HG03066 (cell line): ENCODE results near the gene PPM1H.

Source experiments
- ATAC-seq: cut with Tn5 transposase; IDR thresholded peaks from one replicate; pipeline ENCODE4 v1.9.1; 2021; ENCODE audit warnings: low read depth; ENCODE audit not compliant: unreplicated experiment

PPM1H gene

DNA sequence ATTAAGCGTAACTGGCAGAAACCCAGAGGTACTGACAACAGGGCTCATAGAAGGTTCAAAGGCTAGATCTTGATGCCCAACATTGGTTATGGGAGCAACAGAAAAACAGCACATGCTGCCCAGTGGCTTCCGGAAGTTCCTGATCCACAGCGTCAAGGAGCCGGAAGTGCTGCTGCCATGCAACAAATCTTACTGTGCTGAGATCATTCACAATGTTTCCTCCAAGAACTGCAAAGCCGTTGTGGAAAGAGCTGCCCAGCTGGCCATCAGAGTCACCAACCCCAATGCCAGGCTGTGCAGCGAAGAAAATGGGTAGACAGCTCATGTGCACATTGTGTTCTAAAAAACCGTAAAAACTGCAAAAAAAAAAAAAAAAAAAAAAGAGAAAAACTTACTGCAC, 276.0 kb downstream of the PPM1H start:
- ATAC-seq = no peak

DNA sequence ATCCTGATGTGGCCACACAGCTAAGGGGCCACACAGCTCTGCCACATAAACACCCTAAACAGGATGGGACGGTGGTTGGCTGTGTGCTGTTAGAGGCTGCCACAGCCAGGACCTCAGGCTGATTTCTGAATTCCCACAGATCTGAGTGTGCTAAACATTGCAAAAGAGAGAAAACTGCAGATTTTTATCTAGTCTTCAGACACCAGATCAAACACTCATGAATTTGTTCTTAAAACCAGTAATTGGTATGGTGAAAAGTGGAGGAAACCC, 277.7 kb downstream of the PPM1H start:
- no peak for ATAC-seq

DNA sequence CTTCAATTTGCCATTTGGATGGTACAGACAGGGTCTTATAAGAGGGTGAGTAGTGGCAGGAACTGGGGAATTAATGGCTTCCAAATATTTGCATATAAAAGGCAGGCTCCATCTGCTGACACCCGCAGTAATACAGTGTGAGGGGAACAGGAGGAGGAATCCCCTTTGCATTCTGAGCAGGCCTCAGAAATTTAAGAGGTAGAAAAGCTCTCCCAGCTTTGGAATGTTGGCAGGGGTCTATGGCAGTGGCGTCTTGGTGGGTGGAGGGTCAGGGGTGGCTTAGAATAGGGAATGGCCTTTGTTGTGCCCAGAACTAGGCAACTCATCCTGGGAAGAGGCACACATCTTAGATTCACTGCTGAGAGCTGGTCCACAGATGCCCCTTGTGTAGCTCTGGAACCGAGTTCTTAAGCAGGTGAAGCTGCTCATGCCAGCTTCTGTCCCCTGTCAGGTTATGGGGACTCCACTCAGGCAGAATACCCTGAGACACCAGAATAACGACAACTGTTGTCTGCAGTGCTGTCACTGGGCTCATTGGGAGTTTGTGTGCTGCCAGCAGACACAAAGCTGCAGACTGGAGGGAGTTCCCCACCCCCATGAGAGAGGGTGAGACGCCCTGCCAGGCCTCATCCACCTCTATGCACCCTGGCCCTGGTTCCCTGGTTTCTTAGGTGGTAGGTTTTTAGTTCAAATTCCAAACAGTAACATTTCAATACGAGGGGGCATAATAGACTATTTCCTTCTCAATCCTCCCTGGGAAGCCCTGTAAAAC, 278.2 kb downstream of the PPM1H start:
- no peak for ATAC-seq

GRCh38 chr12:62655666-62656151, 279.2 kb downstream of the PPM1H start:
- ATAC-seq = no peak

DNA sequence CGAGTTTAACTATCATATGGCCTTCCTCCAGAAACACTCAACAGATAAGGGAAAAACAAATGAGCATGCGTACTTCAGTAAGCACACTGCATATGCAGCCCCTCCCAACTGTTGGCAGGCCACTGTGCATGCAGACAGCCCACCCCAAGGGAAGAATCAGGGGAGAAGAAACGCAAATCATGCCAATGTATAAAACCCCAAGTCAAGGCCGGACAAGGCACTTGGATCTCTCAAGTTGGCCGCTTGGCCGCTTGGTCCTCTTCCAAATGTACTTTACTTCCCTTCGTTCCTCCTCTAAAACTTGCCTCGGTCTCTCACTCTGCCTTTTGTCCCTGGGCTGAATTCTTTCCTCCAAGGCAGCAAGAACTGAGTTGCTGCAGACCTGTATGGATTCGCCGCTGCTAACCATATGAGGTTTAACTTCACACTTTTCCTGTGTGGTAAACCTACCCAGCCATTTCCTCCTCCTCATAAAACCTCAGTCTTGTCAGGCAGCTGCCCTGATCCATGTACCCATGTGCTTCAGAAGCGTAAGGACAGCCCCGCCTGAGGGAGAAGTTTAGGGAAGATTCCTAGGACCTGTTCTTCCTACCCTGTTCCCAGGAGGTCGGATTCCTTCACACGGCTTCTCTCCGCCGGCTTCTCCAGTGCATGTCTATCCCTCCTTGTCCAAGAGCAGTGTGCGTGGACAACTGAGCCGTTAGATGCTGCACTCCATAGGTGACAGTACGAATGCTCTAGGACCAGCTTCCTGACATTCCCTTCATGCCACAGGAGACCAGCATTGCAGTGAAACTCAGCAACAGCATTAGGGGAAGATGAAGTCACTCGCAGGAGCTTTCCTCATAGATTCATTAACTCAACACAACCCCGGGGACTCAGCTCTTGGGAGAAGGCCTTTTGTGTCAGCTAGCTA, 280.4 kb downstream of the PPM1H start:
- no peak for ATAC-seq

DNA sequence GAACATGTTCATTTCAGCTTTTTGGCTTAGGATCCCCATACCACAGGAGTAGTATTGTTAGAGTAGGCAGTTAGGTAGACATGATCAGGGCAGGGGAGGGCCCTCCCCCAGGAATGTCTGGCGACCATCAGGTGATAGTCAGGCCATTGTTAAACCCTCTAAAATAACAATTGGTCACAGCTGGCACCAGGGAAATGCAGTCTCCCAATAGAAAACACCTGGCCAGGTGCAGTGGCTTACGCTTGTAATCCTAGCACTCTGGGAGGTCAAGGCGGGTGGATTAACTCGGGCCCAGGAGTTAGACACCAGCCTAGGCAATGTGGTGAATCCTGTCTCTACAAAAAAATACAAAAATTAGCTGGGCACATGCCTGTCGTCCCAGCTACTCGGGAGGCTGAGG, 281.2 kb downstream of the PPM1H start:
- ATAC-seq = no peak

DNA sequence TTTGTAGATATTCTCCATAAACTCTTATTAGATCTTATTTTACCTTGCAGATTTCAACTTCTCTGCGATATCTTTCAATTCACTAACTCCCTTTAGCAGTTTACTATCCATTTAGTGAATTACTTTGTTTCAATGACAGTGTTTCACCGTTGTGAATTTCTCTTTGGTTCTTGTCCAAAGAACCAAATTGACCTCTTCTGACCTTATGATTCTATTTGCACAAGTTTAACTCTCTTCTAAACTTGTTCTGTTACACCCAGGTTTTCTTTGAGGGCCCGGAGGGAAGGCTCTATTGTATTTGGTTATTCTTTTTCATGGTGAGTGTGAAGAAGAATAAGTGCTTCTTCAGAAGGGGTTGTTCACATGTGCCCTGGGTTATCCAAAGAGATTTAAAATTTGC, 281.6 kb downstream of the PPM1H start:
- no peak for ATAC-seq

DNA sequence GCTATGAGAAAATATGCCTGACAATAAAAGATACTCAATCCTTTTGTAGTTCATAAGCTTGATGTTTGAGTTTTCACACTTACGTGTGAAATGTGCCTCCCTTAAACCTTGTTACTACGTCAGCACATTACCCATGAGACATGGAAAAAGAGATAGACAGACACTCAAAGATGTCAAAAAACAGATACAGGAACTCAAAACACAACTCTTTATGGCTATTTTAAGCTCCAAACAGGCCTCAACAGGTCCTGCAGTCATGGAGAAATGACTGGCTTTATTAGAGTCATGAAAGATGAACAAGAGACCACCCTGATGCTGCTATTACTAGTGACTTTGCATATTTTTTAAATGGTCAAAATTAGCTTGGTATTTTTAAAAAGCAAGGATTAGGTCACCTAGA, 283.8 kb downstream of the PPM1H start:
- no peak for ATAC-seq

DNA sequence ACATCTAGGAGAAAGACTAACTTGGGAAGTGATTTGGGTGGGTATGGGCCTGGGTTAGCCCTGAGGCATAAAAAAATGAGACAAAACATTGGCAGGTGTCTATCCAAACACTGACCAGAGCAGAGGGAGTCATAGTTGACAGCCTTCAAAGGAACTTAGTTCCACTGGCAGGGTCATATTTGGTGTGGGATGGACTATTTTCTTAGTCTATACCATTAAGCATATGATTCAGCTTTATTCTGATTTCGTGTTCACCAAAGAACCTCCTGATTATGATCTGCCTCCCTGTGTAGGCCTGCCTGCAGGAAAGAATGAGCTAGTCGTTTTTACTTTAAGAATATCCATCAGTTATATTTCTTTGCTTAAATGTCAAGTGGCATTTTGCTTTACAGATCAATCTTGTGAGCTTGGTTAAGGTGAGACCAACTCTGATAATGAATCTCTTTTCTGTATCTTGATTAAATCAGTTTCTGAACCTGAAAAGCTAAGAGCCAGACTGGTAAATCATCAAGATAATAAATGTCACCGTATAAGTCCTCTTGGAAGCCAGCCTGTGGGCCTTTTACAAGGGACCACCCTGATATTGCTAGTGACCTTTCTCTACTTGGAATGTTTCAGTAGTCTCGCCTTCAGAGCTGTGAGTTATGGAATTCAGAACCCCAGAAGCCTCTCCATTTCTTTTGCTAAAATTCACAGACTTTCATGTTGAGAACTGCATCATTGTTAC, 285.4 kb downstream of the PPM1H start:
- no peak for ATAC-seq

DNA sequence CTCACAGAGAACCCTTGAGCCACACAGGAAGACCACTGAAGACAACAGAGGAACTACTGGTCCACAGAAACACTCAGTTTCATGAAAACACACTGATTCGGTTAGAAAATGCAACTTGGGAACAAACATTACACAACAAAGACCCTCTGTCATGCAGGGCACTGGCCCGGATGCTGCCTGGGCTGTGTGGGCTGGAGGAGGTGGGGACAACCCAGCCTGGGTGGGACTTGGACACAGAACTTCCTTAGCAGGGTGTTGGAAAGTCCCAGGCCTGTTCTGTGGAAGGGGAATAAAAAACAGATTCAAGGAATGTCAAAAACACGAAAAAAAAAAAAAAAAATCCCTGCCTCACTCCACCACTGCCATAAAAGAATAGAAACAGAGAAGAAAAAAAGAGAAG, 287.4 kb downstream of the PPM1H start:
- no peak for ATAC-seq

DNA sequence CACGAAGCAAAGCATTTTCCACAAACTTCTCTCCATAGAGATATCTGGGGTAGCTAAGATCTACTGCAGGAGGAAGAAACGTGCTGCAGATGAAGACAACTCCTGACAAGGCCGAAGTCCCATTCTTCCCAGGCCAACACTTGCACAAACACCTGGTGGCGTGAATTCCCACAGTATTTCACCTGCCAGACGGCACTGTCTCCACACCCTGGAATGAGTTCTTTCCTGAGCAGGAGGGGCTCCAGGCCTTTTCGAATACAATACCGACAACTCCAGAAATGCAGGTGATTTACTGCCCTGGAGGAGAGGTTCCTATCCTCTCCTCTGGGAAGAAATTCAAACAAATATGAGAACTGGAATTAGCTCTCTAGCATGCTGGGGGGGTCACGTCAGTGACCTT, 288.4 kb downstream of the PPM1H start:
- no peak for ATAC-seq

- ATAC-seq = no peak
Observed at GRCh38 chr12:62643486-62643885, 291.5 kb downstream of the PPM1H start.

GRCh38 chr12:62642486-62642885, 292.5 kb downstream of the PPM1H start:
- ATAC-seq = no peak

DNA sequence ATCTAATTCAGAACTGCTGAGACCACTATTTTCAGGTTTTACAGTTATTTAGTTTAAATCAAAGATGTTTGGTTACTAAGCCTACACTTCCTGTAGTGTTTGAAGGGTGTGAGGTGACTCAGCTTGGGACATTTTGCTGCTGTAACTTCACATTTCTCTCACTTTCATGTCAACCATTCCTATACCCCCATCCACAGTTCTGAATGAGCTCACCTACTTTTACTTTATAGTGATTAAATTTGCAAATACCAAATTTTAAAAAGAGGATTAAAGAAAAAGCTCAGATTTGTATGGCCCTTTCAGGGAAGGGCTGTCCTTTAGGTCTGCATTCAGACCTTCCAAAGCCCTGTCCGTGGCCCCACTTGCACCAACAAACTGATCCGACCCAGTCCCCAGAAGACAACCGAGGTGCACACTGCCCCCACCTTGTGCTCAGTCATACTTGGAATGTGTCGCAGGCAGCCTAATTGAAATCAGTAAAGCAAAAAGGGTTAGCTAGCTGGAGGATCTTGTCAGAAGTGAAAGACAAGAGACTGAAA, 294.0 kb downstream of the PPM1H start:
- ATAC-seq = peak; percentile 87

- ATAC-seq = no peak
Observed at GRCh38 chr12:62637679-62638078, 297.3 kb downstream of the PPM1H start.

DNA sequence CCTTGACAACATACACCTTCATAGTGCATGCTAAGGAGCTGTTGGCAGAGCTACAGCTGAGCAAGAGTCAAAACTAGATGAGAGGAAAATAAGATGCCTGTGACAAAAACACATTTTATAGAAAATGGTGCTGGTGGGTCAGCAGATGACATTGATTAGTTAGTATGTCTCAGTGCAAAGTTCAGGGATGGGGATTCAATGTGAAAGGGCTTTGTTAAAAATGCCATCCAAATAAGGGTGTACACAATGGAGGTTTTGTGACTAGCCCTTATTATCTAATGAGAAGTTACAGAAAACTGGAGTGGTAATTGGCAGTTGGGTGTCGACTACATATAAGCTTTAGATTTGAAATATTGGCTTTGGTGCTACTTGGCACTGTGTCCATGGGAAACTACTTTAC, 299.3 kb downstream of the PPM1H start:
- no peak for ATAC-seq

DNA sequence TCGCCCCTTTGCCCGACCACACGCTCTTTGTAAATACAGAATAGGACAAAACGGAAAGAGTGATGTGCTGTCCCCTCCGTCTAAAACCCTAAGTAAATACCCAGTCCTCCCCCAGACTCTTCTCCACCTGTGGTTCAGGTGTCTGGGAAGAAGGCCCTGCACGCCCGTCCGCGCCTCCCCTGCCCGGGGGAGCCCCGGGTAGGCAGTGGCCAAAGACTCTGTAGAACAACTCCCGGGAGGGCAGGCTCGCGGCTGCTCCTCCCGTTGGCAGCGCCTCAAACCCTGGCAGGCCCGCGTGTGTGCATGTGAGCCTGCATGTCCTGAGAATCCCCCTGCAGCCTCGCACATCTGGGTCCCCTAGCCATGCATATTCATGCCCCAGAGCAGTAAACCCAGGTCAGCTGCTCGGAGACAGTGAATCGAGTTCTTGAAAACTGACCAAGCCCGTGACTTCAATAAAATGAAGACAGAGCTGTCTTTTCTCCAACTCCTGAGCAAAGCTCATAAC, 302.5 kb downstream of the PPM1H start:
- ATAC-seq = peak; percentile 41

DNA sequence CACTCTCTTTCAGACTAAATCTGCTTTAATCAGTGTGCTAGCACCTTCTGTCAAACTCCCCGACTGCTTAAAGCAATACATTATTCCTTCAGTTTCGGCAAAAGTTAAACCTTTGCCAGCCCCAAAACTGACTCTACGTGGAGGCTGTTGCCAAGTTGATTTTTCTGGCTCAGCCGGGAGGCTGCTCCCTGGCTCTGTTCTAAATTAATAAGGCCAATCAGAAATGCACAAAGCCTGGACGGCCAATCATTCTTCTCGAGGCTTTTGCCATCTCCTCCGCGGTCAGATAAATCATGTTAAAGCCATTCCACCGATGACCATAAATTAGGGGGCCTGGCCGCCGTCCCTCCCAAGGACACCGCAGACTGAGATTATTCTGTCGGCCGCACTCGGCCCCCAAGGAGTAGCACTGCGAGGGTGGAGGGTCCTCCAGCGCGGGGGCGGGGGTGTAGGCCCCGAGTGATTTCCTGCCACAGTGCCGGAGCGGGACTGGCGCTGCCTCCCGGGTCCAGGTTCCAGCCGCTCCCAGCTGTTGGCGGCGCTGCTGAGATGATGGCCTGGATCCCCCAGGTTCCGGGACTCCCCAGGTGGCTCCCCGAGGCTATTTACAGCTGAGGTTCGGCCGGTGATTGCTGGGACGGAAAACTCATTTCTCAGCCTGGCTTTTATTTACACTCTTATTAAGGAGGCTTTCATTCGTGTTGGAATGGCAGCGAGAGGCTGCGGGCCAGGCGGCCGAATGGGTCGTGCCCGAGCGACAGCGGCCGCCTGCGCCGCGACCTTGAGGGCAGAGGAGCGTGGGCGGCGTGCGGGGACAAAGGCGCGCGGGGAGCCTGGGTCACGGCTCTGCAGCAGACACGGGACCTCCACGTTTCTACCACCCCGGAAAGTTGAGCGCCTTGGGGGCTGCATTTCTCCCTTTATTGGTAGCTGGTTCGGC, 303.2 kb downstream of the PPM1H start:
- peak; percentile 69 for ATAC-seq

DNA sequence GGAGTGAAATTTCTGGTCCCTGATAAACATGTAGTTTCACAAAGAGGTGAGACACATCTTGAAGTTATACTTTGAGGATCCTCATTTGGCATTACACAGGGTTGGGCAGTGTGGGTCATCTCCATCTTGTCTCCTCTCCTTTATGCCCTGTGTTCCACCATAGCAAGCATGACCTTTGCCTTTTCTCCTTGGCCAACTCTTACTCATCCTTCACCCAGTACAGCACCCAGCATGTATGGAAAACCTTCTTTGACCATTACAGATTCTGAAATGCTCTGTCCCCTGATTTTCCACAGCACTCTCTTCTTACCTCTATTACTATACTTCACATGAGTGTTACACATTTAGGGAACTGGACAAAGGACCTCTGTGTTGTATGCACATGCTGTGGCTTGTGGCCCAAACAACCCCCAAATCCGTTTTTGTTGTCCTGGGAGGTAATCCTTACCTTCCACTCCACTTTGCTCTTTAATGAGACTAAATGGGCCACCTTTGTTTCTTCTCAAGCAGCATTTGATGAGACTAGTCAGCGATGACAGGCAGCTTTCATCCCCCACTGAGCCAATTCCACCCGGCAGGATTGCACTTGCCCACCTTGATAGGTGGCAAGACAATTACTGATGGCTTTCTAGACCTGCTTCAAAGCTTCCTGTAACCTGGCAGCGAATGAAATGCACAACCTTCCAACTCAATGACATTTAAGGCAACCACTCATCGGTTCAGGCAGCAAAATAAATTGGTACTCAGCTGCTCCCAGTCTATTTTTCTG, 304.8 kb downstream of the PPM1H start:
- ATAC-seq = no peak
